NCI-H1417 treated with DMSO at 0.1 percent for 48 hours (cell line): ENCODE results near the gene KCNJ13.
"Not testable (repeated sequence)": the region's sequence is repeated elsewhere in the genome, so short reads cannot be mapped to it uniquely, and the experiment has no call there.

Experiments used
- DNase-seq: peaks from one replicate; lab custom pipeline; 2025; lab: John Stamatoyannopoulos, UW

Gene KCNJ13

GRCh38 chr2:232761301-232761907, 15.0 kb downstream of the KCNJ13 start:
- no peak for DNase-seq

DNA sequence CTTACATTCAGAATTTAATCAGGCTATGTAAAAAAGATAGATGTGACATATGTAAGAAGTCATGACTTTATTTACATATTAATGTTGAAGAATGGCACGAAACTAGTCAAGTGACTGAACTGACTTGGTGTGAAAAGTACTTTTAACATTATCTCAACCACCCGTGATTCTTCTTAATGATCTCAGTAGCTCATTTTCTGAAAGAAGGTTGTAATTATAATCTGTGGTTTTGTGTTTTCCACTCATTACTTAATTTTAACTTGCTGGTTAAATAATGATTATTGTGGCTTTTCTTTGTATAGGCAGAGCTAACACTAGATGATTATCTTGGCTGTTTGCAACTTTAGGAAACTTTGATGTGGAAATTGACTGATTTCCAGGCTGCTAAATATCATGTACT, 18.5 kb downstream of the KCNJ13 start:
- no peak for DNase-seq

DNA sequence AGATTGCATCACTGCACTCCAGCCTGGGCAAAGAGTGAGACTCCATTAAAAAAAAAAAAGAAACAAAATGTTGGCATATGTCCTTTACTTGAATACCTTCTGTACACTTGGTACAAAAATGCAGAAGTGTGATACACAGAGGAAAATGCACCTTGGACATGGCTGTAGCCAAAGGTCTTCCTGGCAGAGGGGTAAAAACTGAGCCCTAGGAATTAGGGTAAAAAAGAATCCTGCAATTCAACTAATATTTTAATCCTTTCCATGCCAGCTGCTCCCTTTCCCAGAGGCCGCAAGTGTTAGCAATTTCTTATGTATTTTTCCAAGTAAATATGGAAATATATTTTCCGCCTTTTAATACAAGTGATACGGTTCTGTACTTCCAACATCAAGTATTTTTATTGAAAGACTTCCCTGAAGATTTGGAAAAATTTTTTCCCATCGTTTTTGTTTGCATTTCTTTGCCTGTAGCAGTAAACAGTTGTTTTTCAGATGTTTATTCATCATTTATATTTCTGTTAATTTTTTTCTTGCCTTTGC, 26.2 kb downstream of the KCNJ13 start:
- no peak for DNase-seq

- no peak for DNase-seq
Measured at GRCh38 chr2:232749331-232749730, 27.0 kb downstream of the KCNJ13 start.

GRCh38 chr2:232748038-232748437, 28.3 kb downstream of the KCNJ13 start:
- DNase-seq: no peak

DNA sequence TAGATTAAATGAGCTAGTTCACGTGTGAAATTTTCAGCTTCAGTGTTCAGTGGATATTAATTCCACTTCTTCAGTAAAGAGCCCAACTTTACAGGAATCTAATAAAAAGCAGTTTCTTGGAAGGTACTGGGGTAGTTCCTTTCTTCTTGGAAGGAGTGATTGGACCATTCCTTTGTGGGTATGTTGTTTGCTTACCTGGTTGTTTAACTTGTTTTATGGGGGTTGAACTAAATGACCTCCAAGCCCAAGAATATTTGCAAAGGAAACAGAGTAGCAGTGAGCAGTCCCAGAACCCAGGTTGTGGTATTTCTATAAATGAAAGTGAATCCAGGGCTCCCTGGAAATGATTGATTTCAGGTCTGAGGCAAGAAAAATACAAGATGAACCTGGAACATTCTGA, 31.4 kb downstream of the KCNJ13 start:
- DNase-seq: no peak

GRCh38 chr2:232741972-232742371, 34.4 kb downstream of the KCNJ13 start:
- DNase-seq: no peak

DNA sequence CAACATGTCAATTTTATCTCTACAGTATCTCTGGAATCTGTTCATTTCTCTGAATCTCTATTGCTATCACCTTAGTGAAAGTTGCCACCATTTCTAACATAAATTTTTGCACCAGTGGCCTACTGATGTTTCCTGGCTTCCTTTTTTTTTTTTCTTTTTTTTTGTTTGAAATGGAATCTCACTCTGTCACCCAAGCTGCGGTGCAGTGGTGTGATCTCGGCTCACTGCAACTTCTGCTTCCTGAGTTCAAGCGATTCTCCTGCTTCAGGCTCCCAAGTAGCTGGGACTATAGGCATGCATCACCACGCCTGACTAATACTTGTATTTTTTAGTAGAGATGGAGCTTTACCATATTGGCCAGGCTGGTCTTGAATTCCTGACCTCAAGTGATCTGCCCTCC, 35.1 kb downstream of the KCNJ13 start:
- DNase-seq: no peak

- DNase-seq: no peak
Measured at GRCh38 chr2:232731470-232731869, 44.9 kb downstream of the KCNJ13 start.

DNA sequence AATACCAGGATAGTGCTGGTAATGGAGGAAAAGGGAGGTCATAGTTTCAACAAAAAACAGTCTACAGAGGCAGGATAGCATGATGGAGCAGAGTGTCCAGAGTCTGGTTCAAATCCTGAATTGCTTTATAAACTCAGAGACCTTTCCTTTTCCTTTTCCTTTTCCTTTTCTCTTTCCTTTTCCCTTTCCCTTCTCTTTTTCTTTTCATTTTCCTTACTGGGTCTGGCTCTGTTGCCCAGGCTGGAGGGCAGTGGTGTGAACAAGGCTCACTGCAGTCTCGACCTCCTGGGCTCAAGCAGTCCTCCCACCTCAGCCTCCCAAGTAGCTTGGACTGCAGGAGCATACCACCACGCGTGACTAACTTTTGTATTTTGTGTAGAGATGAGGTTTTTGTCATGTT, 47.6 kb downstream of the KCNJ13 start:
- no peak for DNase-seq

- DNase-seq: no peak
Measured at GRCh38 chr2:232723027-232723426, 53.3 kb downstream of the KCNJ13 start.

GRCh38 chr2:232721882-232722281, 54.5 kb downstream of the KCNJ13 start:
- no peak for DNase-seq

DNA sequence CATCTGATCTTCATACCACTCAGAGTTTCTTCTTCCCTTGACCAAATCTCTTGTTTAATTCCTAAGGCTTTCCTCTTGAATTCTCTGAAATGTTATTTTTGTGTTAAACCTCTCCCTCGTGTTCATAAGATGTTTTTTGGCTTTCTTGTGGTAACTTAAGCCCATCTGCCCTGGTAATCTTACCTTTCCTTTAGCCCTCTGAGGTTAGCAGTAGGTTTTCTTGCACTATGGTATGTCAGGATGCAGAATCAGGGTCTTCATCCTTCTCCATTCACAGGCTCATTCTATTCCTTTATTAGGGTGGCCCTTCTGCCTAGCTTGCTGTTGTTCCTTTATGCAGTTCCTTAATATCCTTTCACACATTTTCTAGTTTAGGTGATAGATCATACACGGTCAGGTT, 55.1 kb downstream of the KCNJ13 start:
- DNase-seq: no peak

- DNase-seq: not testable (repeated sequence)
Measured at GRCh38 chr2:232720056-232720455, 56.3 kb downstream of the KCNJ13 start.
